HepG2 (cell line): ENCODE results near the gene SCN9A. TPM values are rescaled to one million over a fixed set of nuclear protein-coding genes. Genes with fewer than 3 reads are reported as not detected.

Source experiments
- ATAC-seq: fragments of 200-7000 bp; cut with Tn5 transposase; 3 replicates; pipeline ENCODE4 v1.9.1; 2020; ENCODE audit warnings: mild to moderate bottlenecking, moderate library complexity
- BruUV-seq: library from RNA; stranded (reverse); fragments of 400-500 nt; replicated peaks from 2 replicates; lab custom pipeline; 2021; lab: Mats Ljungman, UMichigan
- CTCF ChIA-PET: fragments of 300-600 bp; formaldehyde crosslinking; extraction: SDS; loops from one replicate; lab custom pipeline; 2021; ENCODE audit warnings: low total read pairs, inconsistent platforms, low intra/inter-chr PET ratio; lab: Yijun Ruan, JAX
- POLR2A ChIA-PET: fragments of 350-600 bp; sonication (Branson Sonifier 250); formaldehyde crosslinking; loops from one replicate; lab custom pipeline; 2020; ENCODE audit warnings: antibody characterized with exemption, inconsistent platforms; lab: Yijun Ruan, JAX
- DNase-seq: peaks from one replicate; pipeline ENCODE4 v3.0.0-alpha.2; 2015; ENCODE audit warnings: low spot score
- FAIRE-seq: peaks from 3 replicates; lab custom pipeline; 2011; peaks lifted over from hg19 to GRCh38; lab: Jason Lieb, UNC
- H2AFZ ChIP-seq: one replicate; pipeline ENCODE4 v1.6.1; 2011; ENCODE audit warnings: low read length, inconsistent platforms
- H3K27ac ChIP-seq: fragments of 300-600 bp; 3 replicates; pipeline ENCODE4 v1.8.0; 2011; ENCODE audit warnings: mixed run types, mild to moderate bottlenecking, mixed read lengths, low read length, inconsistent platforms; ENCODE audit not compliant: insufficient read depth; ENCODE audit errors: extremely low read length
- H3K27me3 ChIP-seq, 2 experiments: fragments of 200-600 bp in 1 of 2; 2 replicates in 1 of 2; 3 replicates in 1 of 2; pipeline versions ENCODE4 v1.6.0 to v1.8.0; 2011; ENCODE audit warnings: low read length in 2 of 2, mild to moderate bottlenecking in 2 of 2, moderate library complexity in 2 of 2, inconsistent platforms in 1 of 2; ENCODE audit not compliant: insufficient read depth in 2 of 2, control insufficient read depth in 1 of 2
- H3K36me3 ChIP-seq, 2 experiments: fragments of 200-600 bp in 1 of 2; replicated peaks in 1 of 2; 2 replicates in 1 of 2; 3 replicates in 1 of 2; pipeline versions ENCODE4 v1.5.1 to v1.8.0; 2011; ENCODE audit warnings: low read length in 2 of 2, inconsistent platforms in 1 of 2; ENCODE audit not compliant: insufficient read depth in 2 of 2, control insufficient read depth in 1 of 2
- H3K4me1 ChIP-seq: 2 replicates; pipeline ENCODE4 v1.5.1; 2012; ENCODE audit warnings: low read length, inconsistent platforms; ENCODE audit not compliant: insufficient read depth
- H3K4me2 ChIP-seq: 2 replicates; pipeline ENCODE4 v1.6.0; 2011; ENCODE audit warnings: low read depth, low read length, inconsistent platforms
- H3K4me3 ChIP-seq, 3 experiments: fragments of 200-600 bp in 1 of 3; sonication (generic), shearing (Covaris generic) in 1 of 3; replicated peaks in 1 of 3; 2 replicates each; pipeline ENCODE4 v1.5.1; 2011 to 2016; ENCODE audit warnings: low read length in 3 of 3, inconsistent platforms in 2 of 3, low read depth in 2 of 3, mild to moderate bottlenecking in 2 of 3, control low read depth in 1 of 3, mixed read lengths in 1 of 3; ENCODE audit not compliant: insufficient read depth in 1 of 3
- H3K79me2 ChIP-seq: one replicate; pipeline ENCODE4 v1.6.1; 2011; ENCODE audit warnings: low read length, inconsistent platforms; ENCODE audit not compliant: insufficient read depth
- H3K9ac ChIP-seq: 2 replicates; pipeline ENCODE4 v1.6.0; 2011; ENCODE audit warnings: mild to moderate bottlenecking, low read depth, low read length, inconsistent platforms; ENCODE audit not compliant: insufficient read depth
- H3K9me3 ChIP-seq: 2 replicates; pipeline ENCODE4 v1.5.1; 2012; ENCODE audit warnings: mild to moderate bottlenecking, low read length
- H4K20me1 ChIP-seq: 2 replicates; pipeline ENCODE4 v1.6.0; 2011; ENCODE audit warnings: inconsistent platforms, mild to moderate bottlenecking, low read length, moderate library complexity; ENCODE audit not compliant: insufficient read depth
- AKAP8 ChIP-seq: sonication (generic); formaldehyde crosslinking; IDR thresholded peaks from 2 replicates; pipeline ENCODE4 v1.5.1; 2020; ENCODE audit warnings: mild to moderate bottlenecking, missing genetic modification reagents
- LCORL ChIP-seq, 2 experiments: fragments of 450-650 bp in 1 of 2; sonication (generic) in 1 of 2; formaldehyde crosslinking in 1 of 2; IDR thresholded peaks; 2 replicates each; pipeline versions ENCODE4 v1.5.0 to v1.6.1; 2017 to 2020; ENCODE audit warnings: antibody characterized with exemption in 1 of 2, missing genetic modification reagents in 1 of 2
- PHF21A ChIP-seq: sonication (generic); formaldehyde crosslinking; IDR thresholded peaks from 2 replicates; pipeline ENCODE4 v1.5.0; 2020; ENCODE audit warnings: mild to moderate bottlenecking, missing genetic modification reagents
- SP140L ChIP-seq: sonication (generic); formaldehyde crosslinking; IDR thresholded peaks from 2 replicates; pipeline ENCODE4 v1.4.0; 2020; ENCODE audit warnings: missing genetic modification reagents, borderline replicate concordance
- TFDP2 ChIP-seq: sonication (generic); formaldehyde crosslinking; IDR thresholded peaks from 2 replicates; pipeline ENCODE4 v1.4.0; 2020; ENCODE audit warnings: missing genetic modification reagents
- TFE3 ChIP-seq: IDR thresholded peaks from 2 replicates; pipeline ENCODE4 v1.6.1; 2016
- ZFP36 ChIP-seq: fragments of 150-350 bp; IDR thresholded peaks from 2 replicates; pipeline ENCODE4 v1.6.1; 2018; ENCODE audit warnings: borderline replicate concordance, low read length, low read depth; ENCODE audit not compliant: partially characterized antibody
- ZMYM2 ChIP-seq: sonication (generic); formaldehyde crosslinking; IDR thresholded peaks from 2 replicates; pipeline ENCODE4 v1.8.0; 2022; ENCODE audit warnings: mild to moderate bottlenecking, missing genetic modification reagents
- ZNF562 ChIP-seq: sonication (generic); formaldehyde crosslinking; IDR thresholded peaks from 2 replicates; pipeline ENCODE4 v1.8.0; 2022; ENCODE audit warnings: missing genetic modification reagents, borderline replicate concordance
- ZNF672 ChIP-seq: sonication (generic); formaldehyde crosslinking; IDR thresholded peaks from 2 replicates; pipeline ENCODE4 v1.8.1; 2022; ENCODE audit warnings: missing genetic modification reagents
- ZNF720 ChIP-seq: sonication (generic); formaldehyde crosslinking; IDR thresholded peaks from 2 replicates; pipeline ENCODE4 v1.4.0; 2020; ENCODE audit warnings: missing genetic modification reagents
- ZSCAN29 ChIP-seq: sonication (generic); formaldehyde crosslinking; conservative IDR thresholded peaks from 2 replicates; pipeline ENCODE4 v1.4.0; 2020; ENCODE audit warnings: mild to moderate bottlenecking, missing genetic modification reagents
- WGBS: methylation state at CpG from one replicate; pipeline ENCODE4 v1.1.6; 2017; ENCODE audit warnings: low lambda C conversion rate; 5-methylcytosine and 5-hydroxymethylcytosine counted together
- in situ Hi-C: cut with HindIII; loops from 2 replicates; pipeline ENCODE4 v1.10.0; 2017; ENCODE audit warnings: low pct_unique_long_range_greater_than_20kb; ENCODE audit not compliant: extremely low pct_ligation_motif_present
- intact Hi-C: fragments of 100-400 bp; cut with micrococcal nuclease; formaldehyde crosslinking; loops from one replicate; pipeline ENCODE4 v1.10.0; 2022; ENCODE audit not compliant: unreplicated experiment
- polyA plus RNA-seq, 8 experiments: library from polyadenylated mRNA; depleted of rRNA in 3 of 8; stranded (reverse) in 7 of 8; unstranded in 1 of 8; fragments of >200 nt; fragmentation: Illumina TruSeq in 4 of 8; extraction: Trizol in 4 of 8; gene quantifications; 2 replicates each; pipeline versions ENCODE4 v1.2.1 to v1.2.3, GENCODE V29; 2011 to 2016; ENCODE audit warnings: low read depth in 4 of 8, missing spikeins in 1 of 8, mixed read lengths in 1 of 8; ENCODE audit not compliant: insufficient read depth in 1 of 8
- total RNA-seq, 5 experiments: library from RNA; depleted of rRNA; stranded (reverse); fragments of >200 nt; fragmentation: Illumina TruSeq; extraction: Trizol; gene quantifications; 2 replicates each; pipeline ENCODE4 v1.2.3, GENCODE V29; 2016; ENCODE audit warnings: low read depth in 1 of 5
- TF ChIP-seq, protein P1 (sequence below): IDR thresholded peaks from 2 replicates; pipeline ENCODE4 v1.6.1; 2016; ENCODE audit warnings: control low read depth
- TF ChIP-seq, protein P2 (sequence below): fragments of 450-650 bp; IDR thresholded peaks from 2 replicates; pipeline ENCODE4 v1.6.1; 2016
- TF ChIP-seq, protein P3 (sequence below): IDR thresholded peaks from 2 replicates; pipeline ENCODE4 v1.6.1; 2016
- TF ChIP-seq, protein P4 (sequence below): sonication (generic); formaldehyde crosslinking; IDR thresholded peaks from 2 replicates; pipeline ENCODE4 v1.5.0; 2020; ENCODE audit warnings: mild to moderate bottlenecking, missing genetic modification reagents

The SCN9A gene
- total and polyA plus RNA-seq, 2 of the 13 experiments (the other 11 are each of a cell fraction or from before 2014, with no cell fraction given), result 15.3 to 24.3 TPM

GRCh38 chr2:166297951-166298350 lies 77.8 kb downstream of the SCN9A start:
- no peaks in the 10 kb centered on the region for H3K9me3 ChIP-seq
- H2AFZ ChIP-seq, result no peak overlapping the region
- H3K36me3 ChIP-seq, result peaks cover 0 to under 1% of the 10 kb centered on the region in 2 experiments; a peak in 2 of 5 replicates
- H3K4me3 ChIP-seq, result no peak overlapping the region
- no peaks in the 10 kb centered on the region for H3K79me2 ChIP-seq
- no peaks in the 10 kb centered on the region for H3K27me3 ChIP-seq
- FAIRE-seq, result no peak
- CTCF ChIA-PET, result no interaction called here
- no TSS peak for BruUV-seq
- H3K4me2 ChIP-seq, result no peak overlapping the region
- intact Hi-C loops, result no loop called here
- H3K9ac ChIP-seq, result no peak overlapping the region
- no peak for DNase-seq
- H3K27ac ChIP-seq, result no peak overlapping the region
- in situ Hi-C loops, result no loop called here
- H3K4me1 ChIP-seq, result no peaks in the 10 kb centered on the region
- no peak for TF ChIP-seq ZFP36
- no peak for TF ChIP-seq TFE3 (CRISPR knock-in tag)
- TF ChIP-seq, protein P1, sequence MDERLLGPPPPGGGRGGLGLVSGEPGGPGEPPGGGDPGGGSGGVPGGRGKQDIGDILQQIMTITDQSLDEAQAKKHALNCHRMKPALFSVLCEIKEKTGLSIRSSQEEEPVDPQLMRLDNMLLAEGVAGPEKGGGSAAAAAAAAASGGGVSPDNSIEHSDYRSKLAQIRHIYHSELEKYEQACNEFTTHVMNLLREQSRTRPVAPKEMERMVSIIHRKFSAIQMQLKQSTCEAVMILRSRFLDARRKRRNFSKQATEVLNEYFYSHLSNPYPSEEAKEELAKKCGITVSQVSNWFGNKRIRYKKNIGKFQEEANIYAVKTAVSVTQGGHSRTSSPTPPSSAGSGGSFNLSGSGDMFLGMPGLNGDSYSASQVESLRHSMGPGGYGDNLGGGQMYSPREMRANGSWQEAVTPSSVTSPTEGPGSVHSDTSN, result no peak
- TF ChIP-seq, protein P2, sequence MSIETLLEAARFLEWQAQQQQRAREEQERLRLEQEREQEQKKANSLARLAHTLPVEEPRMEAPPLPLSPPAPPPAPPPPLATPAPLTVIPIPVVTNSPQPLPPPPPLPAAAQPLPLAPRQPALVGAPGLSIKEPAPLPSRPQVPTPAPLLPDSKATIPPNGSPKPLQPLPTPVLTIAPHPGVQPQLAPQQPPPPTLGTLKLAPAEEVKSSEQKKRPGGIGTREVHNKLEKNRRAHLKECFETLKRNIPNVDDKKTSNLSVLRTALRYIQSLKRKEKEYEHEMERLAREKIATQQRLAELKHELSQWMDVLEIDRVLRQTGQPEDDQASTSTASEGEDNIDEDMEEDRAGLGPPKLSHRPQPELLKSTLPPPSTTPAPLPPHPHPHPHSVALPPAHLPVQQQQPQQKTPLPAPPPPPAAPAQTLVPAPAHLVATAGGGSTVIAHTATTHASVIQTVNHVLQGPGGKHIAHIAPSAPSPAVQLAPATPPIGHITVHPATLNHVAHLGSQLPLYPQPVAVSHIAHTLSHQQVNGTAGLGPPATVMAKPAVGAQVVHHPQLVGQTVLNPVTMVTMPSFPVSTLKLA, result no peak
- no peak for TF ChIP-seq ZMYM2
- TF ChIP-seq LCORL (IDR thresholded peaks at IDR 0.05), result no peak
- no peak for TF ChIP-seq LCORL (CRISPR knock-in tag; IDR thresholded peaks at IDR 0.05)
- TF ChIP-seq SP140L (CRISPR knock-in tag), result no peak
- TF ChIP-seq TFDP2, result no peak
- TF ChIP-seq ZSCAN29 (CRISPR knock-in tag), result no peak
- no peak for TF ChIP-seq ZNF720 (CRISPR knock-in tag)
- TF ChIP-seq, protein P3, sequence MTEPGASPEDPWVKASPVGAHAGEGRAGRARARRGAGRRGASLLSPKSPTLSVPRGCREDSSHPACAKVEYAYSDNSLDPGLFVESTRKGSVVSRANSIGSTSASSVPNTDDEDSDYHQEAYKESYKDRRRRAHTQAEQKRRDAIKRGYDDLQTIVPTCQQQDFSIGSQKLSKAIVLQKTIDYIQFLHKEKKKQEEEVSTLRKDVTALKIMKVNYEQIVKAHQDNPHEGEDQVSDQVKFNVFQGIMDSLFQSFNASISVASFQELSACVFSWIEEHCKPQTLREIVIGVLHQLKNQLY (CRISPR knock-in tag), result no peak
- no peak for TF ChIP-seq ZNF672 (CRISPR knock-in tag)
- TF ChIP-seq AKAP8 (CRISPR knock-in tag), result no peak
- TF ChIP-seq, protein P4, sequence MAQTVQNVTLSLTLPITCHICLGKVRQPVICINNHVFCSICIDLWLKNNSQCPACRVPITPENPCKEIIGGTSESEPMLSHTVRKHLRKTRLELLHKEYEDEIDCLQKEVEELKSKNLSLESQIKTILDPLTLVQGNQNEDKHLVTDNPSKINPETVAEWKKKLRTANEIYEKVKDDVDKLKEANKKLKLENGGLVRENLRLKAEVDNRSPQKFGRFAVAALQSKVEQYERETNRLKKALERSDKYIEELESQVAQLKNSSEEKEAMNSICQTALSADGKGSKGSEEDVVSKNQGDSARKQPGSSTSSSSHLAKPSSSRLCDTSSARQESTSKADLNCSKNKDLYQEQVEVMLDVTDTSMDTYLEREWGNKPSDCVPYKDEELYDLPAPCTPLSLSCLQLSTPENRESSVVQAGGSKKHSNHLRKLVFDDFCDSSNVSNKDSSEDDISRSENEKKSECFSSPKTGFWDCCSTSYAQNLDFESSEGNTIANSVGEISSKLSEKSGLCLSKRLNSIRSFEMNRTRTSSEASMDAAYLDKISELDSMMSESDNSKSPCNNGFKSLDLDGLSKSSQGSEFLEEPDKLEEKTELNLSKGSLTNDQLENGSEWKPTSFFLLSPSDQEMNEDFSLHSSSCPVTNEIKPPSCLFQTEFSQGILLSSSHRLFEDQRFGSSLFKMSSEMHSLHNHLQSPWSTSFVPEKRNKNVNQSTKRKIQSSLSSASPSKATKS, result no peak
- no peak for TF ChIP-seq ZNF562 (CRISPR knock-in tag)
- no peak for TF ChIP-seq PHF21A (CRISPR knock-in tag)
- H4K20me1 ChIP-seq, result no peaks in the 10 kb centered on the region
- ATAC-seq, result no peak
- POLR2A ChIA-PET, result no interaction called here
- WGBS, result 96% methylated on average over 2 of the region's 2 CpGs
